K562 (cell line): Measurements from ENCODE around the gene BLTP2. TPM values are rescaled to one million over a fixed set of nuclear protein-coding genes. Genes with fewer than 3 reads are reported as not detected.

ENCODE experiments used
- ATAC-seq: fragments of 200-7000 bp; cut with Tn5 transposase; 3 replicates; pipeline ENCODE4 v1.9.1; 2020; ENCODE audit warnings: moderate library complexity
- BruUV-seq: library from RNA; stranded (reverse); fragments of 400-500 nt; replicated peaks from 2 replicates; lab custom pipeline; 2021; lab: Mats Ljungman, UMichigan
- CTCF ChIA-PET: fragments of 300-600 bp; formaldehyde crosslinking; extraction: SDS; loops from one replicate; lab custom pipeline; 2021; ENCODE audit warnings: low intra/inter-chr PET ratio; lab: Yijun Ruan, JAX
- POLR2A ChIA-PET: fragments of 300-600, 350-650 bp; sonication (Branson Sonifier 250); formaldehyde crosslinking; extraction: SDS; loops from one replicate; lab custom pipeline; 2021; ENCODE audit warnings: antibody characterized with exemption, inconsistent platforms; lab: Yijun Ruan, JAX
- DNase-seq, 4 experiments: peaks; one replicate each; pipeline versions ENCODE4 v3.0.0 to v3.0.0-alpha.2; 2011 to 2018; ENCODE audit warnings: low spot score in 3 of 4, mixed read lengths in 3 of 4; ENCODE audit errors: extremely low read depth in 1 of 4
- FAIRE-seq: peaks from 2 replicates; lab custom pipeline; 2011; peaks lifted over from hg19 to GRCh38; lab: Jason Lieb, UNC
- H2AFZ ChIP-seq: 2 replicates; pipeline ENCODE4 v1.6.0; 2011; ENCODE audit warnings: low read depth, low read length, control low read depth, inconsistent platforms
- H3K27ac ChIP-seq: fragments of 200-600 bp; 3 replicates; pipeline ENCODE4 v1.8.0; 2011; ENCODE audit warnings: low read depth, mild to moderate bottlenecking, control low read depth, inconsistent platforms, low read length, moderate library complexity, mixed read lengths; ENCODE audit errors: extremely low read depth
- H3K27me3 ChIP-seq, 2 experiments: fragments of 300-600 bp in 1 of 2; 2 replicates in 1 of 2; 3 replicates in 1 of 2; pipeline versions ENCODE4 v1.6.0 to v1.8.0; 2011; ENCODE audit warnings: inconsistent platforms in 2 of 2, low read length in 2 of 2, mild to moderate bottlenecking in 1 of 2, mixed read lengths in 1 of 2, moderate library complexity in 1 of 2; ENCODE audit not compliant: control insufficient read depth in 2 of 2, insufficient read depth in 2 of 2
- H3K36me3 ChIP-seq: fragments of 300-600 bp; 3 replicates; pipeline ENCODE4 v1.8.0; 2011; ENCODE audit warnings: mild to moderate bottlenecking, low read length, inconsistent platforms; ENCODE audit not compliant: control insufficient read depth, insufficient read depth
- H3K4me1 ChIP-seq, 2 experiments: fragments of 200-600 bp in 1 of 2; replicated peaks in 1 of 2; 2 replicates in 1 of 2; 3 replicates in 1 of 2; pipeline versions ENCODE4 v1.5.1 to v1.8.0; 2011; ENCODE audit warnings: inconsistent platforms in 2 of 2, low read length in 2 of 2, mild to moderate bottlenecking in 1 of 2, mixed read lengths in 1 of 2, moderate library complexity in 1 of 2; ENCODE audit not compliant: control insufficient read depth in 2 of 2, insufficient read depth in 2 of 2
- H3K4me2 ChIP-seq: 2 replicates; pipeline ENCODE4 v1.6.1; 2011; ENCODE audit warnings: low read length, control low read depth, inconsistent platforms, mixed read lengths; ENCODE audit not compliant: insufficient read depth
- H3K4me3 ChIP-seq: fragments of 200-600 bp; sonication (generic), shearing (Covaris generic); 2 replicates; pipeline ENCODE4 v1.5.1; 2016; ENCODE audit warnings: control low read depth, inconsistent platforms
- H3K79me2 ChIP-seq: fragments of 200-600 bp; 3 replicates; pipeline ENCODE4 v1.8.0; 2011; ENCODE audit warnings: low read length, inconsistent platforms; ENCODE audit not compliant: control insufficient read depth, insufficient read depth
- H3K9ac ChIP-seq, 2 experiments: 2 replicates each; pipeline versions ENCODE4 v1.6.0 to v1.6.1; 2011; ENCODE audit warnings: low read depth in 2 of 2, low read length in 2 of 2, control low read depth in 1 of 2, inconsistent platforms in 1 of 2, mild to moderate bottlenecking in 1 of 2, mixed read lengths in 1 of 2; ENCODE audit not compliant: insufficient read depth in 1 of 2
- H3K9me1 ChIP-seq: one replicate; pipeline ENCODE4 v1.6.0; 2011; ENCODE audit warnings: inconsistent platforms, mild to moderate bottlenecking, low read length, moderate library complexity; ENCODE audit not compliant: control insufficient read depth, insufficient read depth
- H3K9me3 ChIP-seq: replicated peaks from 2 replicates; pipeline ENCODE4 v1.5.1; 2011; ENCODE audit warnings: low read depth, low read length, inconsistent platforms; ENCODE audit not compliant: control insufficient read depth, insufficient read depth
- H4K20me1 ChIP-seq: replicated peaks from 2 replicates; pipeline ENCODE4 v1.6.1; 2011; ENCODE audit warnings: low read length, inconsistent platforms, mixed read lengths; ENCODE audit not compliant: control insufficient read depth, insufficient read depth
- CEBPB ChIP-seq: fragments of 450-650 bp; IDR thresholded peaks from 2 replicates; pipeline ENCODE4 v1.6.1; 2016; ENCODE audit warnings: missing genetic modification characterization, missing compliant biosample characterization
- CEBPG ChIP-seq, 3 experiments: fragments of 200-800 bp in 1 of 3; sonication (Bioruptor generic) in 1 of 3; sonication (generic) in 1 of 3; formaldehyde crosslinking in 1 of 3; IDR thresholded peaks in 2 of 3; conservative IDR thresholded peaks in 1 of 3; 2 replicates each; pipeline versions ENCODE4 v1.6.1 to v1.8.0; 2016 to 2022; ENCODE audit warnings: missing compliant biosample characterization in 2 of 3, missing genetic modification characterization in 2 of 3, mild to moderate bottlenecking in 1 of 3, missing genetic modification reagents in 1 of 3
- DACH1 ChIP-seq: fragments of 450-650 bp; IDR thresholded peaks from 2 replicates; pipeline ENCODE4 v1.6.1; 2018; ENCODE audit not compliant: partially characterized antibody
- RBM17 ChIP-seq: fragments of 200-400 bp; formaldehyde crosslinking; IDR thresholded peaks from 2 replicates; pipeline ENCODE4 v1.6.1; 2017; ENCODE audit warnings: low read depth, mild to moderate bottlenecking, low read length, borderline replicate concordance
- ZNF76 ChIP-seq: fragments of 250-450 bp; sonication (Bioruptor Pico); IDR thresholded peaks from 2 replicates; pipeline ENCODE4 v1.4.0; 2020; ENCODE audit warnings: mild to moderate bottlenecking, moderate library complexity, borderline replicate concordance
- WGBS: fragments of 100-300 bp; shearing (Covaris generic); methylation state at CpG from one replicate; pipeline ENCODE4 v1.1.6; 2016; ENCODE audit warnings: low coverage, mixed read lengths; ENCODE audit not compliant: insufficient coverage; ENCODE audit errors: missing lambda C conversion rate; 5-methylcytosine and 5-hydroxymethylcytosine counted together
- in situ Hi-C: fragments of 300-500 bp; cut with MboI; formaldehyde crosslinking; loops from 4 replicates; pipeline ENCODE4 v1.15.0; 2018; ENCODE audit warnings: inconsistent platforms, mixed read lengths
- intact Hi-C: fragments of 100-400 bp; cut with micrococcal nuclease; formaldehyde crosslinking; loops from 2 replicates; pipeline ENCODE4 v1.14.2; 2022
- polyA plus RNA-seq, 8 experiments: library from polyadenylated mRNA; depleted of rRNA in 4 of 8; stranded (reverse) in 5 of 8; unstranded in 3 of 8; fragments of >200 nt; fragmentation: Nextera tagmentation in 2 of 8; fragmentation: Illumina TruSeq in 1 of 8; extraction: Ambion mirVana in 2 of 8; extraction: Trizol in 1 of 8; gene quantifications; 2 replicates each; pipeline versions ENCODE4 v1.2.1 to v1.2.3, GENCODE V29; 2011 to 2014; ENCODE audit warnings: inconsistent platforms in 1 of 8, missing spikeins in 1 of 8
- total RNA-seq, 7 experiments: library from RNA; depleted of rRNA in 6 of 7; stranded (reverse); fragments of >200 nt in 6 of 7; fragmentation: Illumina TruSeq in 2 of 7; extraction: Trizol in 2 of 7; gene quantifications; 2 replicates each; pipeline versions ENCODE4 v1.2.1 to v1.2.3, GENCODE V29; 2011 to 2021; ENCODE audit warnings: low replicate concordance in 1 of 7

The BLTP2 gene
- total and polyA plus RNA-seq, 9 of the 15 experiments (the other 6 are each of a cell fraction or from before 2014, with no cell fraction given), result 14.7 to 174 (median 103) TPM

DNA sequence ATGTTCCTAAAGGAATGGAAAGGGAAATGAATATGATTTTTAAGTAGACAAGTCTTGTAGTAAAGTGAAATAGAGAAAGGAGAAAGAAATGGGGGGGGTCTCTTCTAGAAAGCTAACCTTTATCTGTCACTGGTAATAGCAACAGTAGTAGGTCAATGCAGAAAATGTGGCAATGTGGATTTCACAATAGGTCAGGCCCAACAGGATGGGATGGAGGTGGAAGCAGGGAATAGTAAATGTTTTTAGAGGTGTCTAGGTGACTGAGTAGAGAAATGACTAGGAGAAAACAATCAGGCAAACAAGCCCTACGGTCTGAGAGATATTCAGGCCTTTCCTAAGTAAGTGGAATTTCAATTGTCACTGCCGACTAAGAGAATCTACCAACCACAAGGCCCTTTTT is 24.9 kb downstream of the BLTP2 start:
- H3K36me3 ChIP-seq, result peaks cover 99% of the 10 kb centered on the region
- no peaks in the 10 kb centered on the region for H3K9me3 ChIP-seq
- ChIA-PET POLR2A (interaction anchor here (0.6 to 2.6 kb wide), 10 partner anchors 8 to 32 kb away, joined by 3 to 10 read pairs (median 4); partner anchors contain the start of gene SPAG5), CTCF (interaction anchor here (0.6 kb wide), 1 partner anchor 68 kb away, joined by 6 read pairs; the partner anchor contains the start of gene UNC119)
- no peaks in the 10 kb centered on the region for H3K79me2 ChIP-seq
- no peaks in the 10 kb centered on the region for H3K4me1 ChIP-seq
- H3K9ac ChIP-seq, result no peak overlapping the region
- intact Hi-C loops, result no loop called here
- WGBS, result 95% methylated on average over 2 of the region's 2 CpGs
- no peaks in the 10 kb centered on the region for H3K27me3 ChIP-seq
- TF ChIP-seq ZNF76, result no peak
- peak; percentile 54 for TF ChIP-seq CEBPB (tag)
- no peak for TF ChIP-seq CEBPG (CRISPR knock-in tag; IDR thresholded peaks at IDR 0.05)
- TF ChIP-seq CEBPG (tag; conservative IDR thresholded peaks at IDR 0.05 in 1 of 2, IDR thresholded peaks at IDR 0.05 in 1 of 2), result 0 out of 4 replicates have a peak, but pooled peaks of 1 of the 2 experiments have one; percentile 12
- TF ChIP-seq, all 486 proteins: peak for 2
- Histone ChIP-seq H3K4me2 (no peak overlapping the region), H4K20me1 (no peaks in the 10 kb centered on the region), H3K9me1 (no peaks in the 10 kb centered on the region), H2AFZ (no peak overlapping the region), H3K27ac (no peak overlapping the region), H3K4me3 (no peak overlapping the region)
- ATAC-seq, result no peak
- BruUV-seq, result no TSS peak
- DNase-seq, result no peak
- no peak for FAIRE-seq
- in situ Hi-C loops, result no loop called here

DNA sequence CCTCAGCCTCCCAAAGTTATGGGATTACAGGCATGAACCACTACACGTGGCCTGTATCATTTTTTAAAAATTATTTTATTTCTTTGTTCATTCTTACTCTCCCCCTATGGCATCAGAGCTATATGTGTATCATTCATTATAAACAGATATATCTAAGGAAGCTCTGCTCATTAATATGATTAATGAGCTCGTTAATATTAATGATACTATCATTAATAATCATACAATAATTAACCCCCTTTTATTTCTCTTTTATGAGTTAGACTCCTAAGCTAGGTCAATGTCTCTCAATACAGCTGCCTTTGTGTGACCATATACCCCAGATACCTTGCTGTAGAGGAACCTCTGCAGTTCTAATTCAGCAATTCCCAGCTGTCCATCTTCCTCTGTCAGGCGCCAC is 26.5 kb downstream of the BLTP2 start:
- H3K4me3 ChIP-seq, result no peak overlapping the region
- no TSS peak for BruUV-seq
- WGBS, result 85% methylated on average over 3 of the region's 3 CpGs
- CTCF ChIA-PET, result no interaction called here
- H4K20me1 ChIP-seq, result 0 out of 2 replicates have a peak, but pooled peaks cover 7% of the 10 kb centered on the region
- no peaks in the 10 kb centered on the region for H3K79me2 ChIP-seq
- ATAC-seq (no peak), FAIRE-seq (no peak), DNase-seq (no peak)
- H3K4me1 ChIP-seq, result no peaks in the 10 kb centered on the region
- H3K27me3 ChIP-seq, result no peaks in the 10 kb centered on the region
- no peak overlapping the region for H3K27ac ChIP-seq
- no peak overlapping the region for H3K4me2 ChIP-seq
- POLR2A ChIA-PET, result interaction anchor here (0.7 to 2.6 kb wide), 6 partner anchors 7 to 173 kb away, joined by 3 to 10 read pairs (median 3); partner anchors contain the start of genes SDF2, SPAG5 and SUPT6H
- H3K36me3 ChIP-seq, result peaks cover 99% of the 10 kb centered on the region
- TF ChIP-seq RBM17 (no peak), DACH1 (peak; percentile 92)
- intact Hi-C loops, result no loop called here
- H3K9me1 ChIP-seq, result no peaks in the 10 kb centered on the region
- no peak overlapping the region for H3K9ac ChIP-seq
- H3K9me3 ChIP-seq, result no peaks in the 10 kb centered on the region
- in situ Hi-C loops, result no loop called here
- H2AFZ ChIP-seq, result no peak overlapping the region
